ENCODE data around the gene HAUS7. TPM values are rescaled to one million over a fixed set of nuclear protein-coding genes. Genes with fewer than 3 reads are reported as not detected.

The HAUS7 gene
- total RNA-seq, 1 donor from 2014 or later = 60.3 TPM

DNA sequence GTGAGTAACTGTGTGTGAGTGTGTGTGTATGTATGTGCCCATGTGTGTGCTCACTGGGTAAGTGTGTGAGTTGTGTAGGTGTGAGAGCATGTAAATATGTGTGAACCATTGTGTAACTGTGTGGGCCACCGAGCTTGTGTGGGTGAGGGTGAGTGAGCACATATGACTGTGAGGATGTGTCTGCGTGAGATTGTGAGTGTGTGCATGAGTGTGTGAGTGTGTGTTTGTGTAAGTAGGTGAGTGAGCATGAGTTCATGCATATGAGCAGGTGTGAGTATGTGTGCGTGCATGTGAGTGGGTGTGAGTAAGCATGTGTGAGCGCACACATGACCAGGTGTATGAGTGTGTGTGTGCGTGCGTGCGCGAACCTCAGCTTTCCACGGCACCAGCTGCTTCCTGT lies 45.7 kb upstream of the HAUS7 start:
- Mint-ChIP-seq H3K4me3 (ENCODE audit: unreplicated experiment) (no peak overlapping the region), H3K36me3 (ENCODE audit: unreplicated experiment) (no peaks in the 10 kb centered on the region), H3K9me3 (ENCODE audit: unreplicated experiment) (no peaks in the 10 kb centered on the region), H3K4me1 (ENCODE audit: unreplicated experiment) (peaks cover 2% of the 10 kb centered on the region), H3K27me3 (ENCODE audit: unreplicated experiment) (peaks cover 15% of the 10 kb centered on the region), H3K27ac (ENCODE audit: unreplicated experiment) (no peak overlapping the region)
- no peak for DNase-seq (ENCODE audit: extremely low spot score, unreplicated experiment)
- TF ChIP-seq, protein P1, sequence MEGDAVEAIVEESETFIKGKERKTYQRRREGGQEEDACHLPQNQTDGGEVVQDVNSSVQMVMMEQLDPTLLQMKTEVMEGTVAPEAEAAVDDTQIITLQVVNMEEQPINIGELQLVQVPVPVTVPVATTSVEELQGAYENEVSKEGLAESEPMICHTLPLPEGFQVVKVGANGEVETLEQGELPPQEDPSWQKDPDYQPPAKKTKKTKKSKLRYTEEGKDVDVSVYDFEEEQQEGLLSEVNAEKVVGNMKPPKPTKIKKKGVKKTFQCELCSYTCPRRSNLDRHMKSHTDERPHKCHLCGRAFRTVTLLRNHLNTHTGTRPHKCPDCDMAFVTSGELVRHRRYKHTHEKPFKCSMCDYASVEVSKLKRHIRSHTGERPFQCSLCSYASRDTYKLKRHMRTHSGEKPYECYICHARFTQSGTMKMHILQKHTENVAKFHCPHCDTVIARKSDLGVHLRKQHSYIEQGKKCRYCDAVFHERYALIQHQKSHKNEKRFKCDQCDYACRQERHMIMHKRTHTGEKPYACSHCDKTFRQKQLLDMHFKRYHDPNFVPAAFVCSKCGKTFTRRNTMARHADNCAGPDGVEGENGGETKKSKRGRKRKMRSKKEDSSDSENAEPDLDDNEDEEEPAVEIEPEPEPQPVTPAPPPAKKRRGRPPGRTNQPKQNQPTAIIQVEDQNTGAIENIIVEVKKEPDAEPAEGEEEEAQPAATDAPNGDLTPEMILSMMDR (IDR thresholded peaks at IDR 0.05) = no peak

DNA sequence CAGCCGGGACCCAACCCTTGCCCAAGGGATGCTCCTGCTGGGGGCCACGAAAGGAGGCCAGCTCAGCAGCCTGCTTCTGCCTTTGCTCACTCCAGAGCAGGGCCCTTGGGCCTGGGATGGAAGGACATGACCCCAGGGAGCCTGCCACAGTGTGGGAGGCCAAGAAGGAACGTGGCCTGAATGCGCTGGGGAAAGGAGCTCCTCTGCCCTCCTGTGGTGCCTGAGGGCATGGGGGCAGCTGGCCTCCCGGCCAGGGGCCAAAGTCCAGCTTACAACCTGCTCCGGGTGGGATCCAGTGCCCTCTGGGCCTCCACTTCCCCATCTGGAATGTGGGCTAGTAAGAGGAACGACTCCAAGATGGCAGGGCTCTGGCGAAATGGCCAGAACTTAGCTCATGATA lies 45.1 kb upstream of the HAUS7 start:
- Mint-ChIP-seq H3K4me3 (ENCODE audit: unreplicated experiment) (no peak overlapping the region), H3K9me3 (ENCODE audit: unreplicated experiment) (no peaks in the 10 kb centered on the region)

DNA sequence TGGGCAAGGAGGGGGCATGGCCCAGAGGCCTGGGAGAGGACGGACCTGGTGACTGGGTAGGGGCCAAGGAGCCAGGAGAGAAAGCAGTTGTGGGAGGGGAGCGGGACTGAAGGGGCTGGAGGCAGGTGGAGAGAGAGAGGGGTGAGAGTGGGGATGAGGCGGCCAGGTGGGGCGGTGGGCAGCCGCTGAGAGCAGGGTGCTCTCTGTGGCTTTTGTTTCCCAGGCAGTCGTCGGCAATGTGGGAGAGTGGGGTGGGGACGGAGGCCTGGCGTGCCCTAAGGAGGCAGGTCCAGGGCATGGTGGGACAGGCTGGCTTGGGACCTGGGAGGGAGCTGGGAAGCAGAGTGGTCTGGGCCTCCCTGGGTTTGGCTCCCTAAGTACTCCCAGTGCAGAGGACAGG lies 43.9 kb upstream of the HAUS7 start:
- TF ChIP-seq, protein P1 (IDR thresholded peaks at IDR 0.05) = no peak
- Mint-ChIP-seq H3K27me3 (ENCODE audit: unreplicated experiment) (peaks cover 15% of the 10 kb centered on the region), H3K36me3 (ENCODE audit: unreplicated experiment) (no peaks in the 10 kb centered on the region), H3K4me3 (ENCODE audit: unreplicated experiment) (no peak overlapping the region), H3K27ac (ENCODE audit: unreplicated experiment) (no peak overlapping the region), H3K9me3 (ENCODE audit: unreplicated experiment) (no peaks in the 10 kb centered on the region), H3K4me1 (ENCODE audit: unreplicated experiment) (peaks cover 2% of the 10 kb centered on the region)
- DNase-seq (ENCODE audit: extremely low spot score, unreplicated experiment) = no peak

More for the DNA sequence above, 45.1 kb upstream of the HAUS7 start:
- Mint-ChIP-seq H3K4me1 (ENCODE audit: unreplicated experiment) (peaks cover 2% of the 10 kb centered on the region), H3K27ac (ENCODE audit: unreplicated experiment) (no peak overlapping the region), H3K36me3 (ENCODE audit: unreplicated experiment) (no peaks in the 10 kb centered on the region), H3K27me3 (ENCODE audit: unreplicated experiment) (peaks cover 15% of the 10 kb centered on the region)
- TF ChIP-seq, protein P1 (IDR thresholded peaks at IDR 0.05) = no peak
- DNase-seq (ENCODE audit: extremely low spot score, unreplicated experiment) = no peak

GRCh38 chrX:153513265-153513664 lies 42.9 kb upstream of the HAUS7 start:
- peaks cover 11% of the 10 kb centered on the region for H3K27me3 Mint-ChIP-seq (ENCODE audit: unreplicated experiment)
- H3K9me3 Mint-ChIP-seq (ENCODE audit: unreplicated experiment) = no peaks in the 10 kb centered on the region
- peaks cover 2% of the 10 kb centered on the region for H3K36me3 Mint-ChIP-seq (ENCODE audit: unreplicated experiment)
- TF ChIP-seq, protein P1 (IDR thresholded peaks at IDR 0.05) = no peak
- H3K27ac Mint-ChIP-seq (ENCODE audit: unreplicated experiment) = no peak overlapping the region
- no peak overlapping the region for H3K4me3 Mint-ChIP-seq (ENCODE audit: unreplicated experiment)
- DNase-seq (ENCODE audit: extremely low spot score, unreplicated experiment) = no peak
- no peaks in the 10 kb centered on the region for H3K4me1 Mint-ChIP-seq (ENCODE audit: unreplicated experiment)

GRCh38 chrX:153512501-153512893 lies 42.1 kb upstream of the HAUS7 start:
- peaks cover 5% of the 10 kb centered on the region for H3K36me3 Mint-ChIP-seq (ENCODE audit: unreplicated experiment)
- TF ChIP-seq, protein P1 (IDR thresholded peaks at IDR 0.05) = no peak

More at GRCh38 chrX:153512501-153512893, 42.1 kb upstream of the HAUS7 start:
- no peaks in the 10 kb centered on the region for H3K9me3 Mint-ChIP-seq (ENCODE audit: unreplicated experiment)
- no peak for DNase-seq (ENCODE audit: extremely low spot score, unreplicated experiment)
- peaks cover 11% of the 10 kb centered on the region for H3K27me3 Mint-ChIP-seq (ENCODE audit: unreplicated experiment)
- peaks cover 4% of the 10 kb centered on the region for H3K4me1 Mint-ChIP-seq (ENCODE audit: unreplicated experiment)
- no peak overlapping the region for H3K4me3 Mint-ChIP-seq (ENCODE audit: unreplicated experiment)
- H3K27ac Mint-ChIP-seq (ENCODE audit: unreplicated experiment) = no peak overlapping the region
